ENCODE data around the gene CMIP.

The CMIP gene

DNA sequence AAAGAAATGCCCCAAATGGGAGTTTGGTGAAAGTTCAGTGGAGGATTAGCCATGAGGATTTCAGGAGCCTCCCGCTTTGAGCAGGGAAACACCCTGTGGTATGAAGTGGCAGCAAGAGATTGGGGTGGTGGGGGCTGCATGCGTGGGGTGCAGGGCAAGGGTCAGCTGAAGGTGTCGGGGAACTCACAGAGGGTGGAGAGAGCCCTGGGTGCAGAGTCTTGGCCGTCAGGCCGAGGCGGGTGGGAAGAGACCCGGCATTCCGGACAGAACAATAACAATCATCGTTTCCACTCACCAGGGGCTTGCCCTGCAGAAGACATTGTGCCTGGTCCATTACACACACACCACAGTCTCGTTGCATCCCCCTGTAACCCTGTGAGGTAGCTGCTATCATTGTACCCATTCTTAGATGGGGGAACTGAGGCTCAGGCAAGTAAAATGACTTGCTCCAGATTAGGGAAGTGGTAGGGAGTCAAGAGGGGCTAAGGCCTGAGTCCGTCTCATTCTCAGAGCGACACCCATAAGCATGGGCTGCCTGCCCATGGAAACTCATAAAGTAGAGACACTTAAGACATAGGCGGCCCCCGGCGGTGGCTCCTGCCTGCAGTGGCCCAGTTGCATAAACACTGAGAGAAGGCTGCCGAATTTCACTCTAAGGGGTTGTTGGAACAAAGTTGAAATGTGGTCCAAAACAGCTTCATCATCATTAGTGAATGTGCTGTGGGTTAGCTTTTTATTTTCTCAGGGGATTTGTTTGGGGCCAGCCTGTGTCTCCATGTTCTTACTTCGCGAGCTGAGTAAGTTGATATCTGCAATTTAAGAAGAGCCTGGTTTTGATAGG lies 93.3 kb downstream of the CMIP start:
- POLR2A ChIA-PET = no interaction called here
- CTCF ChIA-PET = no interaction called here

DNA sequence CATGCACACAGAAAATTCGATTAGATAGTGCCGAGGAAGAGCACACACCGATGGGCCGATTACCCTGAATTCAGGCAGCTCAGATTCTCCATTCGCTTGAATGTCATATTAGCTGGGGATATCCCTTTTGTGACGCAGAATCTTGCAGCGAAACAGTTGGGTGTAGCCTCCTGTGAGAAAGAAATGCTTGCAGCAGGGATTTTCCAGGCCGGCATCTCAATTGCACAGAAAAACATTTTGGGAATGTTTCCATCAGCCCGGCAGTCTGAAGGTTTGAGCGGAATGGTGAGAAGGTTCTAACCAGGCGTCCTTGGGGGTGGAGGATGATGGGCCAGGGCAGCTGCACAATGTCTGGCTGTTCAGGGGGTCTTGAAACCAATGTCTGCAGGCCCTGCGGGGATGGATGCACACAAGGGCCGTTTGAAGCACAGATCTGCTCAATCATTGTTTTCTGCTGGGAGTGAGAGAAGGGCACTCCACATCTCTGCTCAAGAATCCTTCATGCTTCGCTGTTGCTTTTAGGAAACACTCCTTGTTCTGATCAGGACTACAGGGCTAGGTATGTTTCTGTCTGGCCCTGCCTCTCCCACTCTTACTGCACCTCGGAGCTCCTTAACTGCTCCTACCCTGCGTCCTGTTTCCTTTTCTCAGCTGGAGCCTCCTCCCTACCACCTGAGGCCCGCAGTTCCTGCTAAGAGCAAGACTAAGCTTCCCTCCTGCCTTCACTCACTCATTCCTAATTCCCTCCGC lies 94.6 kb downstream of the CMIP start:
- TF ChIP-seq TARDBP (IDR thresholded peaks at IDR 0.05) = no peak
- TF ChIP-seq NFRKB (IDR thresholded peaks at IDR 0.05) = no peak
- no peak for TF ChIP-seq ELF4 (IDR thresholded peaks at IDR 0.05)
- no peak for TF ChIP-seq CTBP1 (IDR thresholded peaks at IDR 0.05; ENCODE audit: borderline replicate concordance)
- no peak for TF ChIP-seq PKNOX1 (IDR thresholded peaks at IDR 0.05)
- no peak for TF ChIP-seq HDGF (IDR thresholded peaks at IDR 0.05; ENCODE audit: borderline replicate concordance)
- no peak for TF ChIP-seq BHLHE40 (IDR thresholded peaks at IDR 0.05; ENCODE audit: borderline replicate concordance)
- TF ChIP-seq ARNT (IDR thresholded peaks at IDR 0.05) = no peak
- no peak for TF ChIP-seq FOXK2 (IDR thresholded peaks at IDR 0.05)
- TF ChIP-seq ZNF384 (IDR thresholded peaks at IDR 0.05) = no peak
- TF ChIP-seq FOXA1 (IDR thresholded peaks at IDR 0.05) = no peak
- no peak for DNase-seq (ENCODE audit: extremely low spot score)
- ChIA-PET CTCF (no interaction called here), POLR2A (no interaction called here)

More for the DNA sequence above, 93.3 kb downstream of the CMIP start:
- TF ChIP-seq PKNOX1 (IDR thresholded peaks at IDR 0.05) (no peak), ZNF384 (IDR thresholded peaks at IDR 0.05) (no peak), TARDBP (IDR thresholded peaks at IDR 0.05) (no peak), FOXM1 (IDR thresholded peaks at IDR 0.05; ENCODE audit: borderline replicate concordance) (no peak), L3MBTL2 (conservative IDR thresholded peaks at IDR 0.05) (no peak), FOXK2 (IDR thresholded peaks at IDR 0.05) (no peak), SP1 (IDR thresholded peaks at IDR 0.05) (no peak), ARNT (IDR thresholded peaks at IDR 0.05) (no peak), HDGF (IDR thresholded peaks at IDR 0.05; ENCODE audit: borderline replicate concordance) (no peak), LEF1 (IDR thresholded peaks at IDR 0.05; ENCODE audit: borderline replicate concordance) (no peak), CTBP1 (IDR thresholded peaks at IDR 0.05; ENCODE audit: borderline replicate concordance) (no peak), BHLHE40 (IDR thresholded peaks at IDR 0.05; ENCODE audit: borderline replicate concordance) (no peak), SUZ12 (IDR thresholded peaks at IDR 0.05) (no peak), ELF4 (IDR thresholded peaks at IDR 0.05) (no peak)
- DNase-seq (ENCODE audit: extremely low spot score) = peak; percentile 38

GRCh38 chr16:81539759-81540472 lies 95.3 kb downstream of the CMIP start:
- DNase-seq (ENCODE audit: extremely low spot score) = no peak
- TF ChIP-seq SUZ12 (IDR thresholded peaks at IDR 0.05) (no peak), SP1 (IDR thresholded peaks at IDR 0.05) (no peak), LEF1 (IDR thresholded peaks at IDR 0.05; ENCODE audit: borderline replicate concordance) (no peak), CTBP1 (IDR thresholded peaks at IDR 0.05; ENCODE audit: borderline replicate concordance) (no peak), FOXA1 (IDR thresholded peaks at IDR 0.05) (no peak), FOXM1 (IDR thresholded peaks at IDR 0.05; ENCODE audit: borderline replicate concordance) (no peak), HDGF (IDR thresholded peaks at IDR 0.05; ENCODE audit: borderline replicate concordance) (no peak), L3MBTL2 (conservative IDR thresholded peaks at IDR 0.05) (no peak), ZNF384 (IDR thresholded peaks at IDR 0.05) (no peak), FOXK2 (IDR thresholded peaks at IDR 0.05) (no peak), ARNT (IDR thresholded peaks at IDR 0.05) (no peak), BHLHE40 (IDR thresholded peaks at IDR 0.05; ENCODE audit: borderline replicate concordance) (no peak), TARDBP (IDR thresholded peaks at IDR 0.05) (no peak), NFRKB (IDR thresholded peaks at IDR 0.05) (no peak), PKNOX1 (IDR thresholded peaks at IDR 0.05) (no peak), ELF4 (IDR thresholded peaks at IDR 0.05) (no peak)
- ChIA-PET CTCF (no interaction called here), POLR2A (no interaction called here)

DNA sequence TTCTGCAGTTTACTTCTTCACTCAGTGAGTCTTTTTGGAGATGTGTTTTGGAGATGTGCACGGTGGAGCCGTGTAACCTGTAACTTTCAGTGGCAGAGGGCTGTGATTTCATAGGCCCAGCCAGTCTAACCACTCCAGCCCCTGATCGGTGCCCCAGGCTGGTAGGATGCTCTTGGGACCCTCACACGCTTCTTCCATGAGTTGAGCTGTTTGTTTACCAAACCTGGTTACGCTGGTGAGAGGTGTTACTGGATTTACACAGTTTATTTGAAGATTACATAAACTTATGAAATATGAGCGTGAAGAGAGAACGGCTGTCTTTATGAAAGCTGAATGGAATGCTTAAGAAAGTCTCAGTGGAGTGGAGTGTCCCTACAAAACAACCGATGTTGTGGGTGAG lies 96.7 kb downstream of the CMIP start:
- CTCF ChIA-PET = no interaction called here
- TF ChIP-seq BHLHE40 (IDR thresholded peaks at IDR 0.05; ENCODE audit: borderline replicate concordance) (no peak), FOXA1 (IDR thresholded peaks at IDR 0.05) (no peak), ELF4 (IDR thresholded peaks at IDR 0.05) (no peak), TARDBP (IDR thresholded peaks at IDR 0.05) (no peak)
- POLR2A ChIA-PET = no interaction called here
- no peak for DNase-seq (ENCODE audit: extremely low spot score)

- POLR2A ChIA-PET = no interaction called here
- CTCF ChIA-PET = no interaction called here
- no peak for TF ChIP-seq NFRKB (IDR thresholded peaks at IDR 0.05)
- no peak for TF ChIP-seq FOXK2 (IDR thresholded peaks at IDR 0.05)
- TF ChIP-seq CTBP1 (IDR thresholded peaks at IDR 0.05; ENCODE audit: borderline replicate concordance) = no peak
- no peak for TF ChIP-seq PKNOX1 (IDR thresholded peaks at IDR 0.05)
- no peak for TF ChIP-seq ZNF384 (IDR thresholded peaks at IDR 0.05)
- no peak for TF ChIP-seq L3MBTL2 (conservative IDR thresholded peaks at IDR 0.05)
- TF ChIP-seq FOXA1 (IDR thresholded peaks at IDR 0.05) = no peak
- no peak for TF ChIP-seq LEF1 (IDR thresholded peaks at IDR 0.05; ENCODE audit: borderline replicate concordance)
- no peak for TF ChIP-seq SUZ12 (IDR thresholded peaks at IDR 0.05)
- TF ChIP-seq FOXM1 (IDR thresholded peaks at IDR 0.05; ENCODE audit: borderline replicate concordance) = no peak
- TF ChIP-seq ELF4 (IDR thresholded peaks at IDR 0.05) = no peak
- TF ChIP-seq ARNT (IDR thresholded peaks at IDR 0.05) = no peak
- TF ChIP-seq HDGF (IDR thresholded peaks at IDR 0.05; ENCODE audit: borderline replicate concordance) = no peak
- TF ChIP-seq SP1 (IDR thresholded peaks at IDR 0.05) = no peak
- no peak for TF ChIP-seq BHLHE40 (IDR thresholded peaks at IDR 0.05; ENCODE audit: borderline replicate concordance)
- DNase-seq (ENCODE audit: extremely low spot score) = no peak
Measured at GRCh38 chr16:81542609-81543570, 98.3 kb downstream of the CMIP start.
